Activated CD8-positive, alpha-beta memory T cell treated with anti-CD3 and anti-CD28 coated beads, Interleukin-2, amount 10 ng/mL, durations not matched to agents 7 days and 5 days (primary cell): ENCODE data around the gene DENND6A. TPM values are rescaled to one million over a fixed set of nuclear protein-coding genes. Genes with fewer than 3 reads are reported as not detected.

Experiments used
- ATAC-seq: fragments of 150-1000 bp; cut with Tn5 transposase; one replicate; pipeline ENCODE4 v1.10.0; 2021; ENCODE audit warnings: moderate library complexity
- CTCF ChIA-PET: fragments of 350-600 bp; sonication (Branson Sonifier 250); formaldehyde crosslinking; loops from one replicate; lab custom pipeline; 2021; ENCODE audit warnings: antibody characterized with exemption; lab: Charles Lee
- DNase-seq: peaks from one replicate; pipeline ENCODE4 v3.0.0-alpha.2; 2020
- H3K27ac Mint-ChIP-seq: one replicate; pipeline ENCODE4 v1.8.0; 2021; ENCODE audit warnings: mild to moderate bottlenecking, mixed read lengths
- H3K27me3 Mint-ChIP-seq: one replicate; pipeline ENCODE4 v1.8.0; 2021; ENCODE audit warnings: mixed read lengths
- H3K36me3 Mint-ChIP-seq: one replicate; pipeline ENCODE4 v1.8.0; 2021; ENCODE audit warnings: mild to moderate bottlenecking, mixed read lengths
- H3K4me1 Mint-ChIP-seq: one replicate; pipeline ENCODE4 v1.8.0; 2021; ENCODE audit warnings: mixed read lengths
- H3K4me3 Mint-ChIP-seq: one replicate; pipeline ENCODE4 v1.8.0; 2021; ENCODE audit warnings: mild to moderate bottlenecking, moderate library complexity, mixed read lengths
- H3K9me3 Mint-ChIP-seq: one replicate; pipeline ENCODE4 v1.8.0; 2022; ENCODE audit warnings: low read depth, mixed read lengths
- total RNA-seq, 2 experiments: library from RNA; stranded (reverse); gene quantifications; one replicate each; pipeline ENCODE4 v1.2.3, GENCODE V29; 2021

DENND6A gene
- 10 to 100 TPM; 15.7 to 22.3 TPM for total RNA-seq

GRCh38 chr3:57692396-57693147 lies at the start of gene DENND6A:
TSS of gene DENND6A (minus strand) at chr3:57693077. CDS start at chr3:57693018, 59 bp downstream.
- peak; percentile 87 for ATAC-seq
- CTCF ChIA-PET: interaction anchor here (0.6 to 1.4 kb wide), 5 partner anchors 9 to 985 kb away, joined by 3 to 5 read pairs (median 4); partner anchors contain the start of genes ARF4 and SLMAP
- peaks cover 5% of the 10 kb centered on the region for H3K36me3 Mint-ChIP-seq

GRCh38 chr3:57740027-57740426 lies 47.1 kb upstream of the DENND6A start:
- H3K27me3 Mint-ChIP-seq: no peaks in the 10 kb centered on the region
- no peak overlapping the region for H3K4me3 Mint-ChIP-seq
- no peak for DNase-seq
- H3K4me1 Mint-ChIP-seq: no peaks in the 10 kb centered on the region
- CTCF ChIA-PET: no interaction called here
- no peak for ATAC-seq
- no peaks in the 10 kb centered on the region for H3K9me3 Mint-ChIP-seq
- no peaks in the 10 kb centered on the region for H3K36me3 Mint-ChIP-seq
- no peak overlapping the region for H3K27ac Mint-ChIP-seq

More at GRCh38 chr3:57692396-57693147, at the start of gene DENND6A:
- no peaks in the 10 kb centered on the region for H3K9me3 Mint-ChIP-seq
- peak; percentile 98 for DNase-seq
- peaks cover 31% of the 10 kb centered on the region for H3K4me1 Mint-ChIP-seq
- H3K27ac Mint-ChIP-seq: peak within 1 kb of the TSS; percentile 93
- H3K27me3 Mint-ChIP-seq: no peaks in the 10 kb centered on the region
- peak within 1 kb of the TSS; percentile 86 for H3K4me3 Mint-ChIP-seq

- no peaks in the 10 kb centered on the region for H3K9me3 Mint-ChIP-seq
- no peak overlapping the region for H3K27ac Mint-ChIP-seq
- H3K27me3 Mint-ChIP-seq: no peaks in the 10 kb centered on the region
- no peak overlapping the region for H3K4me3 Mint-ChIP-seq
- ATAC-seq (no peak), DNase-seq (no peak)
- CTCF ChIA-PET: no interaction called here
- H3K4me1 Mint-ChIP-seq: no peaks in the 10 kb centered on the region
- no peaks in the 10 kb centered on the region for H3K36me3 Mint-ChIP-seq
Measured at GRCh38 chr3:57738391-57738790, 45.5 kb upstream of the DENND6A start.

GRCh38 chr3:57737840-57738239 lies 45.0 kb upstream of the DENND6A start:
- Mint-ChIP-seq H3K27ac (no peak overlapping the region), H3K4me1 (no peaks in the 10 kb centered on the region), H3K36me3 (no peaks in the 10 kb centered on the region), H3K27me3 (no peaks in the 10 kb centered on the region), H3K4me3 (no peak overlapping the region), H3K9me3 (no peaks in the 10 kb centered on the region)
- ATAC-seq (no peak), DNase-seq (no peak)
- CTCF ChIA-PET: no interaction called here

- ATAC-seq (no peak), DNase-seq (no peak)
- Mint-ChIP-seq H3K27me3 (peaks cover 2% of the 10 kb centered on the region), H3K4me1 (no peaks in the 10 kb centered on the region), H3K27ac (no peak overlapping the region), H3K4me3 (no peak overlapping the region), H3K36me3 (no peaks in the 10 kb centered on the region), H3K9me3 (no peaks in the 10 kb centered on the region)
- CTCF ChIA-PET: no interaction called here
Measured at GRCh38 chr3:57735405-57735804, 42.5 kb upstream of the DENND6A start.

GRCh38 chr3:57733790-57734189 lies 40.9 kb upstream of the DENND6A start:
- CTCF ChIA-PET: no interaction called here
- Mint-ChIP-seq H3K27ac (no peak overlapping the region), H3K9me3 (no peaks in the 10 kb centered on the region), H3K27me3 (peaks cover 2% of the 10 kb centered on the region), H3K4me3 (no peak overlapping the region), H3K4me1 (no peaks in the 10 kb centered on the region), H3K36me3 (no peaks in the 10 kb centered on the region)
- ATAC-seq (no peak), DNase-seq (no peak)

GRCh38 chr3:57731311-57731710 lies 38.4 kb upstream of the DENND6A start:
- no peak overlapping the region for H3K27ac Mint-ChIP-seq
- CTCF ChIA-PET: no interaction called here

GRCh38 chr3:57730682-57731081 lies 37.8 kb upstream of the DENND6A start:
- H3K9me3 Mint-ChIP-seq: no peaks in the 10 kb centered on the region

More at GRCh38 chr3:57731311-57731710, 38.4 kb upstream of the DENND6A start:
- Mint-ChIP-seq H3K4me3 (no peak overlapping the region), H3K9me3 (no peaks in the 10 kb centered on the region), H3K27me3 (peaks cover 2% of the 10 kb centered on the region), H3K36me3 (no peaks in the 10 kb centered on the region), H3K4me1 (no peaks in the 10 kb centered on the region)
- ATAC-seq (no peak), DNase-seq (no peak)

GRCh38 chr3:57729334-57730045 lies 36.6 kb upstream of the DENND6A start:
- ATAC-seq (no peak), DNase-seq (no peak)
- no peaks in the 10 kb centered on the region for H3K36me3 Mint-ChIP-seq
- CTCF ChIA-PET: no interaction called here
- H3K4me1 Mint-ChIP-seq: no peaks in the 10 kb centered on the region
- H3K9me3 Mint-ChIP-seq: no peaks in the 10 kb centered on the region
- H3K27me3 Mint-ChIP-seq: peaks cover 2% of the 10 kb centered on the region
- no peak overlapping the region for H3K27ac Mint-ChIP-seq
- no peak overlapping the region for H3K4me3 Mint-ChIP-seq

More at GRCh38 chr3:57730682-57731081, 37.8 kb upstream of the DENND6A start:
- peaks cover 2% of the 10 kb centered on the region for H3K27me3 Mint-ChIP-seq
- no peaks in the 10 kb centered on the region for H3K36me3 Mint-ChIP-seq
- ATAC-seq: no peak
- H3K27ac Mint-ChIP-seq: no peak overlapping the region
- no peak overlapping the region for H3K4me3 Mint-ChIP-seq
- DNase-seq: no peak
- CTCF ChIA-PET: no interaction called here
- no peaks in the 10 kb centered on the region for H3K4me1 Mint-ChIP-seq

- Mint-ChIP-seq H3K27me3 (peaks cover 8% of the 10 kb centered on the region), H3K27ac (no peak overlapping the region), H3K4me1 (no peaks in the 10 kb centered on the region), H3K4me3 (no peak overlapping the region), H3K9me3 (no peaks in the 10 kb centered on the region), H3K36me3 (no peaks in the 10 kb centered on the region)
- DNase-seq (no peak), ATAC-seq (no peak)
- CTCF ChIA-PET: interaction anchor here (1.9 kb wide), 1 partner anchor 452 kb away, joined by 4 read pairs; no protein-coding TSS in a partner anchor
Measured at GRCh38 chr3:57727106-57727505, 34.2 kb upstream of the DENND6A start.

- Mint-ChIP-seq H3K27me3 (peaks cover 10% of the 10 kb centered on the region), H3K36me3 (no peaks in the 10 kb centered on the region), H3K4me1 (no peaks in the 10 kb centered on the region), H3K4me3 (no peak overlapping the region), H3K9me3 (no peaks in the 10 kb centered on the region), H3K27ac (no peak overlapping the region)
- ATAC-seq (no peak), DNase-seq (peak; percentile 22)
- CTCF ChIA-PET: interaction anchor here (1.9 kb wide), 1 partner anchor 453 kb away, joined by 4 read pairs; no protein-coding TSS in a partner anchor
Measured at GRCh38 chr3:57726397-57726796, 33.5 kb upstream of the DENND6A start.

- no peaks in the 10 kb centered on the region for H3K36me3 Mint-ChIP-seq
- H3K4me1 Mint-ChIP-seq: no peaks in the 10 kb centered on the region
- no peak for ATAC-seq
- H3K27ac Mint-ChIP-seq: no peak overlapping the region
- no peaks in the 10 kb centered on the region for H3K9me3 Mint-ChIP-seq
- peaks cover 9% of the 10 kb centered on the region for H3K27me3 Mint-ChIP-seq
- H3K4me3 Mint-ChIP-seq: no peak overlapping the region
- no peak for DNase-seq
- CTCF ChIA-PET: no interaction called here
Measured at GRCh38 chr3:57718118-57718517, 25.2 kb upstream of the DENND6A start.

- H3K9me3 Mint-ChIP-seq: no peaks in the 10 kb centered on the region
- DNase-seq (no peak), ATAC-seq (no peak)
- peaks cover 7% of the 10 kb centered on the region for H3K27me3 Mint-ChIP-seq
- H3K4me3 Mint-ChIP-seq: no peak overlapping the region
- H3K4me1 Mint-ChIP-seq: no peaks in the 10 kb centered on the region
- H3K36me3 Mint-ChIP-seq: no peaks in the 10 kb centered on the region
- H3K27ac Mint-ChIP-seq: no peak overlapping the region
- CTCF ChIA-PET: no interaction called here
Measured at GRCh38 chr3:57717205-57717868, 24.5 kb upstream of the DENND6A start.
